Thoracic aorta (tissue), 2 donors: ENCODE results near the gene ITGA3. TPM values are rescaled to one million over a fixed set of nuclear protein-coding genes. Genes with fewer than 3 reads are reported as not detected.

Experiments
- ATAC-seq: fragments of 150-250 bp; one replicate; pipeline ENCODE4 v1.8.0; 2017; ENCODE audit warnings: low read depth; ENCODE audit not compliant: insufficient number of reproducible peaks, low FRiP score
- DNase-seq: peaks from one replicate; pipeline ENCODE4 v3.0.0-alpha.2; 2020; ENCODE audit warnings: low spot score
- H3K27ac ChIP-seq, 2 donors: fragments of 200-600 bp; sonication (generic); 1 replicate in 1 of 2; 2 replicates in 1 of 2; pipeline ENCODE4 v1.5.1; 2016; ENCODE audit warnings: mild to moderate bottlenecking in 2 of 2, moderate library complexity in 2 of 2
- H3K27me3 ChIP-seq: fragments of 200-600 bp; sonication (generic); replicated peaks from 2 replicates; pipeline ENCODE4 v1.6.0; 2016; ENCODE audit warnings: mild to moderate bottlenecking; ENCODE audit not compliant: insufficient read depth
- H3K36me3 ChIP-seq: fragments of 200-600 bp; sonication (generic); one replicate; pipeline ENCODE4 v1.5.1; 2016
- H3K4me1 ChIP-seq, 2 donors: fragments of 200-600 bp; sonication (generic); 1 replicate in 1 of 2; 2 replicates in 1 of 2; pipeline versions ENCODE4 v1.5.1 to v1.6.0; 2016; ENCODE audit warnings: low read depth in 2 of 2, mild to moderate bottlenecking in 1 of 2; ENCODE audit not compliant: control insufficient read depth in 1 of 2
- H3K4me3 ChIP-seq: fragments of 200-600 bp; sonication (generic); 2 replicates; pipeline ENCODE4 v1.5.1; 2016; ENCODE audit warnings: mild to moderate bottlenecking
- H3K9me3 ChIP-seq: fragments of 200-600 bp; sonication (generic); 2 replicates; pipeline ENCODE4 v1.5.1; 2016
- total RNA-seq, 2 donors: library from RNA; depleted of rRNA; stranded (reverse); fragments of >200 nt; gene quantifications; one replicate each; pipeline versions ENCODE4 v1.1.0 to v1.2.3, GENCODE V29; 2016
- TF ChIP-seq, protein P1 (sequence below): fragments of 200-600 bp; sonication (generic); IDR thresholded peaks from one replicate; pipeline ENCODE4 v1.5.1; 2019; ENCODE audit warnings: antibody characterized with exemption

The ITGA3 gene
- total RNA-seq, 2 donors from 2014 or later, result 197 to 260 TPM

- no peaks in the 10 kb centered on the region for H3K27me3 ChIP-seq
- ATAC-seq (no peak), DNase-seq (no peak)
- no peak overlapping the region for H3K27ac ChIP-seq
- peaks cover 4% of the 10 kb centered on the region for H3K9me3 ChIP-seq
- no peaks in the 10 kb centered on the region for H3K4me1 ChIP-seq
- no peak overlapping the region for H3K4me3 ChIP-seq
- H3K36me3 ChIP-seq, result no peaks in the 10 kb centered on the region
- TF ChIP-seq, protein P1, sequence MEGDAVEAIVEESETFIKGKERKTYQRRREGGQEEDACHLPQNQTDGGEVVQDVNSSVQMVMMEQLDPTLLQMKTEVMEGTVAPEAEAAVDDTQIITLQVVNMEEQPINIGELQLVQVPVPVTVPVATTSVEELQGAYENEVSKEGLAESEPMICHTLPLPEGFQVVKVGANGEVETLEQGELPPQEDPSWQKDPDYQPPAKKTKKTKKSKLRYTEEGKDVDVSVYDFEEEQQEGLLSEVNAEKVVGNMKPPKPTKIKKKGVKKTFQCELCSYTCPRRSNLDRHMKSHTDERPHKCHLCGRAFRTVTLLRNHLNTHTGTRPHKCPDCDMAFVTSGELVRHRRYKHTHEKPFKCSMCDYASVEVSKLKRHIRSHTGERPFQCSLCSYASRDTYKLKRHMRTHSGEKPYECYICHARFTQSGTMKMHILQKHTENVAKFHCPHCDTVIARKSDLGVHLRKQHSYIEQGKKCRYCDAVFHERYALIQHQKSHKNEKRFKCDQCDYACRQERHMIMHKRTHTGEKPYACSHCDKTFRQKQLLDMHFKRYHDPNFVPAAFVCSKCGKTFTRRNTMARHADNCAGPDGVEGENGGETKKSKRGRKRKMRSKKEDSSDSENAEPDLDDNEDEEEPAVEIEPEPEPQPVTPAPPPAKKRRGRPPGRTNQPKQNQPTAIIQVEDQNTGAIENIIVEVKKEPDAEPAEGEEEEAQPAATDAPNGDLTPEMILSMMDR, result no peak
Measured at GRCh38 chr17:50018909-50019308, 37.0 kb upstream of the ITGA3 start.

DNA sequence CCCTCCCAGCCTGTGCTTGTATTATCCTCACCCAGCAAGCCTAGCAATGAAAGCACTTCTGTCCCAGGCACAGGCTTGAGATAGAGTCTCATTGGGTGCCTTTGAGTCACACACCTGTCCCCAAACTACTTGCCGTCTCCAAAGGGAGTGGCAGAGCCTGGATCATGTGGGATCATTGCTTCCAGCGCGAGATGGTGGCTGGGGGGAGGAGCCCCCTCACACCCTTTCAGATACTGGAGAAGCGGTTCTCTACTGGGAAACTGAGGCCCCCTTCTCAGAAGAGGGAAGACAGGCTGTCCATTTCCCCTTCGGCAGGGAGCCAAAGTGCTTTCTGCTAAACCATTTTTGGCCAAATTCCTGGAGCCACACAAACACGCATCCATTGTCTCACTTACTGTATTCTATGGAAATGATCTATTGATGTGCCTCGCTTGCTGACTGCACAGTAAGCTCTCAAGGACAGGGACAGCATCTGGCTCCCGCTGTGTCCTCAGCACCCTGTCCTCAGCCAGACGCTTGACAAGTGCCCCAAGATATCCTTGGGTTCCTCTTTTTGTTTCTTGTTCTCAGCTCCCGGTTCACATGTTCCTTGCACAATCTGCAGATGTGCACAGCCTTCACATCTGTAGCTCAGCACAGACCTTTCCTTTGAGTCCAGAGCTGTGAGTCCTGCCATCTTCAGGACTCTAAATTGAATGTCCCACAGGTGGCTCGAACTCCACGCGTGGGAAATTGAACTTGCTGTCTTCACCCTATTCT, 34.9 kb upstream of the ITGA3 start:
- Histone ChIP-seq H3K9me3 (no peaks in the 10 kb centered on the region), H3K4me3 (no peak overlapping the region), H3K36me3 (no peaks in the 10 kb centered on the region), H3K27ac (no peak overlapping the region), H3K4me1 (no peaks in the 10 kb centered on the region), H3K27me3 (no peaks in the 10 kb centered on the region)
- TF ChIP-seq, protein P1, result no peak
- no peak for ATAC-seq
- no peak for DNase-seq

GRCh38 chr17:50021681-50022370, 34.1 kb upstream of the ITGA3 start:
- Histone ChIP-seq H3K4me3 (no peak overlapping the region), H3K27me3 (no peaks in the 10 kb centered on the region), H3K36me3 (no peaks in the 10 kb centered on the region), H3K27ac (no peak overlapping the region), H3K9me3 (no peaks in the 10 kb centered on the region), H3K4me1 (no peaks in the 10 kb centered on the region)
- DNase-seq (no peak), ATAC-seq (no peak)
- TF ChIP-seq, protein P1, result no peak

DNA sequence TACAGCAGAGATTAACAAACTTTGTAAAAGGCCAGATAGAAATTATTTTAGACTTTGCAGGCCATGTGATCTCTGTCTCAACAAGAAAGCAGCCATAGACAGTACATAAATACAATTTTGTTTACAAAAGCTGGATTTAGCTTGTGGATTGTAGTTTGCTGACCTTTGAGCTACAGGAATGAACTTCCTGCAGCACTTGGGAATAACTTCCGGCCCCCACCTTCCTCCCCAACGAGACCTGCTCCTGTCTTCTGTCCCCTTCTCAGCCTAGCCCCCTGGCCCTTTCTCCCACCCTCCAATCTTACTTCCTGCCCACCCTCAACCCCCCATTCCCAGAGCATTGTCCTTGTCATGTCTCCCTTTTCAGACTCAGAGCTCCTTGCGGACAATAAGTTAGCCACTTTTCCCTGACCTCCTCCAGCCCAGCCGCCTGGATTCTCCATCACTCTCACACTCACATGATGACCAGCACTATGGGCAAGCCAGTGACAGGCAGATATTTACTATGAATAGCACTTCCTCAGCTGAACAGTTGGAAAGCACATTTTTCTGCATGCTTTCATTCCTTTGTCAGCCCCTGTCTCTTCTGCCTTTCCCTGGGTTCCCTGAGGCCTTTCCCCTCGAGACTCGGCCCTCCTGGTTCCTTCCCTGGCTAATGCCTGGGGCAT, 33.3 kb upstream of the ITGA3 start:
- TF ChIP-seq, protein P1, result no peak
- Histone ChIP-seq H3K27ac (no peak overlapping the region), H3K36me3 (no peaks in the 10 kb centered on the region), H3K27me3 (no peaks in the 10 kb centered on the region), H3K4me3 (no peak overlapping the region), H3K9me3 (no peaks in the 10 kb centered on the region), H3K4me1 (peaks cover 7% of the 10 kb centered on the region in 2 donors)
- DNase-seq, result no peak
- ATAC-seq, result no peak

- Histone ChIP-seq H3K9me3 (no peaks in the 10 kb centered on the region), H3K27ac (no peak overlapping the region), H3K4me3 (no peak overlapping the region), H3K4me1 (peaks cover 14 to 17% of the 10 kb centered on the region in 2 donors), H3K36me3 (no peaks in the 10 kb centered on the region), H3K27me3 (no peaks in the 10 kb centered on the region)
- DNase-seq, result no peak
- TF ChIP-seq, protein P1, result no peak
- no peak for ATAC-seq
Measured at GRCh38 chr17:50023520-50023919, 32.4 kb upstream of the ITGA3 start.
